ENCODE measurements around the gene TIGD7. TPM values are rescaled to one million over a fixed set of nuclear protein-coding genes. Genes with fewer than 3 reads are reported as not detected.

The TIGD7 gene
- total RNA-seq, 2 donors from 2014 or later, result 5.0 to 5.4 TPM

DNA sequence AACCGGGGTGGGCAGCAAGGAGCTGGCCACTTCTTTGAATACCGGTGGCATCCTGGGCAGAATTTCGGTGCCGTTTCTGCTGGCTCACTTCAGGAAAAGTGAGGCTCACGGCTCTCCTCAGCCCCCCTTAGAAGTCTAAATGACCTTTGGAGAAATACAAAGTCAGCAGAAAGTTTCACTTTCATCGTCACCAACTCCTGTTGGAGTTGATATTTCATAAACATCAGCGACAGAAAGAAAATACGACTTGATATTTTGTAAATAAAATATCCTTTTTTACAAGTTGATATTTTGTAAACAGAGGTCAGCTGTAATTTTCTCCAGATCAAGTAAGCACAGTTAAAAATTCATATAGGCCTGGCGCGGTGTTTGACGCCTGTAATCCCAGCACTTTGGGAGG, 848 bp upstream of the TIGD7 start:
- Histone ChIP-seq H3K4me3 (peak overlapping the region; percentile 68 to 75), H3K9me3 (peaks cover 7 to 71% of the 10 kb centered on the region in 2 donors), H3K27ac (peak overlapping the region; percentile 91 to 93), H3K4me1 (peaks cover 0 to 18% of the 10 kb centered on the region in 2 donors), H3K27me3 (no peaks in the 10 kb centered on the region), H3K36me3 (peaks cover 25% of the 10 kb centered on the region)
- TF ChIP-seq, protein P1, sequence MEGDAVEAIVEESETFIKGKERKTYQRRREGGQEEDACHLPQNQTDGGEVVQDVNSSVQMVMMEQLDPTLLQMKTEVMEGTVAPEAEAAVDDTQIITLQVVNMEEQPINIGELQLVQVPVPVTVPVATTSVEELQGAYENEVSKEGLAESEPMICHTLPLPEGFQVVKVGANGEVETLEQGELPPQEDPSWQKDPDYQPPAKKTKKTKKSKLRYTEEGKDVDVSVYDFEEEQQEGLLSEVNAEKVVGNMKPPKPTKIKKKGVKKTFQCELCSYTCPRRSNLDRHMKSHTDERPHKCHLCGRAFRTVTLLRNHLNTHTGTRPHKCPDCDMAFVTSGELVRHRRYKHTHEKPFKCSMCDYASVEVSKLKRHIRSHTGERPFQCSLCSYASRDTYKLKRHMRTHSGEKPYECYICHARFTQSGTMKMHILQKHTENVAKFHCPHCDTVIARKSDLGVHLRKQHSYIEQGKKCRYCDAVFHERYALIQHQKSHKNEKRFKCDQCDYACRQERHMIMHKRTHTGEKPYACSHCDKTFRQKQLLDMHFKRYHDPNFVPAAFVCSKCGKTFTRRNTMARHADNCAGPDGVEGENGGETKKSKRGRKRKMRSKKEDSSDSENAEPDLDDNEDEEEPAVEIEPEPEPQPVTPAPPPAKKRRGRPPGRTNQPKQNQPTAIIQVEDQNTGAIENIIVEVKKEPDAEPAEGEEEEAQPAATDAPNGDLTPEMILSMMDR (IDR thresholded peaks at IDR 0.05), result no peak
- no peak for DNase-seq (ENCODE audit: low spot score)

DNA sequence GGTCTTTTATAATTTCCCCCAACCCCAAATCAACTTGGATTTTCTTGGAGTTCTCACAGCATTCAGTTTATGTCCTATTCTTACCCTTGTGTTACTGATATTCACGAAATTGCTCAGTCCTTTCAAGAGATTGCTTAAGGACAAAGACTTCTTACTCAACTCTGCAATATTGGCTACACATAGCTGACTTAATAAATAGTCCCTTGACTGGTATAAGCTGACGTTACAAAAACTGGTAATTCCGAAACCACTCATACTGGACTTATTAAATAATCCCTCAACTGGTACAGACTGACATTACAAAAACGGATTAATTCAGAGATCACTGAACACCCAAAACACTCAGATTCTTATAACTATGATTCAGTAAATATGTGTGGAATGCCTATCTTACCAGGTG, 860 bp downstream of the TIGD7 start:
- TF ChIP-seq, protein P1 (IDR thresholded peaks at IDR 0.05), result no peak
- H3K9me3 ChIP-seq, result peaks cover 7 to 71% of the 10 kb centered on the region in 2 donors
- H3K27ac ChIP-seq, result peak overlapping the region; percentile 91 to 93
- H3K36me3 ChIP-seq, result peaks cover 34% of the 10 kb centered on the region
- peak overlapping the region; percentile 68 to 75 for H3K4me3 ChIP-seq
- DNase-seq (ENCODE audit: low spot score), result no peak
- H3K27me3 ChIP-seq, result no peaks in the 10 kb centered on the region
- peaks cover 0 to 18% of the 10 kb centered on the region in 2 donors for H3K4me1 ChIP-seq

DNA sequence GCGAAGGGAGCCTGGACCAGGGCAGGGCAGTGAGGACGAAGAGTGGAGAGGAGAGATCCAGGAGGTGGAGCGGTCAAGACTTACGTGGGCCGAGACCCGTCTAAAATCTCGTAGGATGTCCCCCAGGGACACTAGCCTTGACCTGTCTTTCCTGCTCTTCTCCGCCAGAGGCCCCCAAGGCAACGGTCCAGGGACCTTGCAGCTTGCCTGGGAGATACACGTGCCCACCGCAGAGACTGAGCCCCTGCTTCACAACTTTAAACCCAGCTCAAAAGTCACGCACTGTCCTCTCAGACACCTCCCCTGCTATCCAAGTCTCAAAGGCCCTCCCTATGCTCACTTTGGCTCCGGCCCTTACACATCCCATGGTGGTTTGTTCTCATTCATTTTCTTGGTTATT, 9.4 kb downstream of the TIGD7 start:
- H3K27ac ChIP-seq, result no peak overlapping the region
- no peaks in the 10 kb centered on the region for H3K27me3 ChIP-seq
- no peak overlapping the region for H3K4me3 ChIP-seq
- H3K9me3 ChIP-seq, result peaks cover 6 to 94% of the 10 kb centered on the region in 2 donors
- H3K36me3 ChIP-seq, result peaks cover 45% of the 10 kb centered on the region
- TF ChIP-seq, protein P1 (IDR thresholded peaks at IDR 0.05), result no peak
- no peak for DNase-seq (ENCODE audit: low spot score)
- no peaks in the 10 kb centered on the region for H3K4me1 ChIP-seq

DNA sequence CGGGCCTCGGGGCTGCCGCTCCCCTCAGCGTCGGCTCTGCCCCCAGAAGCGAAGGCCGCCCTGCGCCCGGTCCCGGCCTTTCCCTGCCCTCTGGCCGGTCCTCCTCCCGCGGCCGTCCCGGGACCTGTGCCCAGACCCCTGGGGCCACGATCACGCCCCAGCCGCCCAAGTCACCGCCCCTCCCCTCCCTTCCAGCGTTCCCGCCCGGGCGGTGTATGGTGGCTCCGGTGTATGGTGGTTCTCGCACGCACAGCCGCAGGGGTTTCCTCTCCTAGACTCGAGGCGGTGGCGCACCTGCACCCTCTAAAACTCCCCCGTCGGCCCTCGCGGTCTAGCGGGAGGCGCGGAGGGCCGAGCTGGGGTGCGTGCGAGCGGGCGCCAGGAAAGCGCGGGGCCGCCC, 10.0 kb downstream of the TIGD7 start:
- no peak for DNase-seq (ENCODE audit: low spot score)
- peaks cover 47% of the 10 kb centered on the region for H3K36me3 ChIP-seq

DNA sequence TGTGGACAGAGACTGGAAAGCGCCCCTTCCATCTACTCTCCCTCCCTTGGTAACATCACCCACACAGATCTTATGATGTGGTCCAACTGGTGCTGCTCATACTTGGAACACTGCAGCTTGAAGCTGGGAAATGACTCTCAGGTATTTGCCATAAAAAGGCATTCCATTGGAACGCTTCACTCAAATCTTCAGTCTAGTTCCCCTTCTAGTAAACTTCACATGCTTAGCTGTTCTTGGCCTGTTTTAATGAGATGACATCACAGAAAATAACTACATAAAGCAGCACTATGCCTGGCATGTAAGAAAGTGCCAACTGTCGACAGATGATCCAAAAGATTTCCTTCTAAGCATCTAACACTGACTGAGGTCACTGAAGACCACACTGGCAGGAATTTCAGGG, 12.6 kb downstream of the TIGD7 start:
- Histone ChIP-seq H3K27ac (no peak overlapping the region), H3K4me1 (no peaks in the 10 kb centered on the region), H3K27me3 (no peaks in the 10 kb centered on the region), H3K9me3 (peaks cover 32 to 95% of the 10 kb centered on the region in 2 donors), H3K4me3 (no peak overlapping the region), H3K36me3 (peaks cover 58% of the 10 kb centered on the region)
- TF ChIP-seq, protein P1 (IDR thresholded peaks at IDR 0.05), result no peak
- no peak for DNase-seq (ENCODE audit: low spot score)

More for the DNA sequence above, 10.0 kb downstream of the TIGD7 start:
- TF ChIP-seq, protein P1 (IDR thresholded peaks at IDR 0.05), result no peak
- Histone ChIP-seq H3K27me3 (no peaks in the 10 kb centered on the region), H3K4me1 (no peaks in the 10 kb centered on the region), H3K9me3 (peaks cover 11 to 94% of the 10 kb centered on the region in 2 donors), H3K4me3 (no peak overlapping the region), H3K27ac (no peak overlapping the region)

Data from right atrium auricular region (tissue), 2 donors.